DND-41 (cell line): ENCODE results near the gene ATF6.

ENCODE experiments used
- CTCF ChIP-seq: IDR thresholded peaks from 2 replicates; pipeline ENCODE4 v1.5.1; 2012; ENCODE audit warnings: borderline replicate concordance, low read length, moderate library complexity, mild to moderate bottlenecking; ENCODE audit not compliant: poor library complexity, severe bottlenecking; ENCODE audit errors: extremely low read depth
- EZH2 ChIP-seq: IDR thresholded peaks from 3 replicates; pipeline ENCODE4 v1.6.1; 2012; ENCODE audit warnings: borderline replicate concordance, low read depth, mild to moderate bottlenecking, moderate library complexity, low read length, inconsistent platforms; ENCODE audit not compliant: severe bottlenecking

- TF ChIP-seq CTCF (no peak), EZH2 (no peak)
Observed at GRCh38 chr1:161739865-161740566, 26.1 kb upstream of the ATF6 start.
